ENCODE measurements around the gene ARHGAP42.
A peak's percentile ranks its signal among the peaks of the same experiment; 100 is the strongest.

The ARHGAP42 gene

GRCh38 chr11:100719809-100720221 is 32.7 kb downstream of the ARHGAP42 start:
- TF ChIP-seq CTCF (IDR thresholded peaks at IDR 0.05; ENCODE audit: insufficient read depth, missing control alignments) = no peak
- DNase-seq (ENCODE audit: insufficient read length, low spot score) = no peak
- peak; percentile 81 for FAIRE-seq

- no peak for FAIRE-seq
Observed at GRCh38 chr11:100726680-100727079, 39.6 kb downstream of the ARHGAP42 start.

GRCh38 chr11:100727410-100727809 is 40.3 kb downstream of the ARHGAP42 start:
- no peak for TF ChIP-seq CTCF (IDR thresholded peaks at IDR 0.05; ENCODE audit: insufficient read depth, missing control alignments)
- DNase-seq (ENCODE audit: insufficient read length, low spot score) (no peak), FAIRE-seq (no peak)

More at GRCh38 chr11:100726680-100727079, 39.6 kb downstream of the ARHGAP42 start:
- DNase-seq (ENCODE audit: insufficient read length, low spot score) = no peak
- TF ChIP-seq CTCF (IDR thresholded peaks at IDR 0.05; ENCODE audit: insufficient read depth, missing control alignments) = no peak

- no peak for TF ChIP-seq CTCF (IDR thresholded peaks at IDR 0.05; ENCODE audit: insufficient read depth, missing control alignments)
- no peak for FAIRE-seq
- no peak for DNase-seq (ENCODE audit: insufficient read length, low spot score)
Observed at GRCh38 chr11:100730266-100730665, 43.2 kb downstream of the ARHGAP42 start.

- DNase-seq (ENCODE audit: insufficient read length, low spot score) (no peak), FAIRE-seq (peak; percentile 88)
- no peak for TF ChIP-seq CTCF (IDR thresholded peaks at IDR 0.05; ENCODE audit: insufficient read depth, missing control alignments)
Observed at GRCh38 chr11:100731471-100731870, 44.4 kb downstream of the ARHGAP42 start.

- no peak for TF ChIP-seq CTCF (IDR thresholded peaks at IDR 0.05; ENCODE audit: insufficient read depth, missing control alignments)
- FAIRE-seq (peak; percentile 84), DNase-seq (ENCODE audit: insufficient read length, low spot score) (no peak)
Observed at GRCh38 chr11:100732949-100733348, 45.9 kb downstream of the ARHGAP42 start.

GRCh38 chr11:100734743-100735527 is 47.8 kb downstream of the ARHGAP42 start:
- DNase-seq (ENCODE audit: insufficient read length, low spot score) (no peak), FAIRE-seq (no peak)
- no peak for TF ChIP-seq CTCF (IDR thresholded peaks at IDR 0.05; ENCODE audit: insufficient read depth, missing control alignments)
